ENCODE measurements around the gene TDRD7.

- TF ChIP-seq CTCF (IDR thresholded peaks at IDR 0.05; ENCODE audit: poor library complexity, severe bottlenecking): no peak
- no peak for TF ChIP-seq EZH2 (IDR thresholded peaks at IDR 0.05; ENCODE audit: borderline replicate concordance, insufficient read depth, low read length, poor library complexity, severe bottlenecking)
- TF ChIP-seq RAD21 (conservative IDR thresholded peaks at IDR 0.05): no peak
- no peak for TF ChIP-seq REST (IDR thresholded peaks at IDR 0.05; ENCODE audit: borderline replicate concordance)
- no peak for TF ChIP-seq EP300 (conservative IDR thresholded peaks at IDR 0.05; ENCODE audit: poor library complexity, severe bottlenecking)
- TF ChIP-seq SMC3 (conservative IDR thresholded peaks at IDR 0.05; ENCODE audit: poor library complexity): no peak
- no peak for TF ChIP-seq MXI1 (conservative IDR thresholded peaks at IDR 0.05; ENCODE audit: poor library complexity, severe bottlenecking)
Measured at GRCh38 chr9:97534185-97534584, 122.3 kb downstream of the TDRD7 start.
